Brain microvascular endothelial cell (primary cell): ENCODE data around the gene SLC4A4.

ENCODE experiments used
- DNase-seq: peaks from one replicate; pipeline ENCODE4 v3.0.0-alpha.2; 2020
- H3K27ac ChIP-seq: fragments of 250-450 bp; sonication (Bioruptor Pico); 2 replicates; pipeline ENCODE4 v1.5.1; 2020; ENCODE audit warnings: mild to moderate bottlenecking, moderate library complexity
- H3K27me3 ChIP-seq: fragments of 250-450 bp; sonication (Bioruptor Pico); replicated peaks from 2 replicates; pipeline ENCODE4 v1.5.1; 2020; ENCODE audit warnings: mild to moderate bottlenecking
- H3K36me3 ChIP-seq: fragments of 250-450 bp; sonication (Bioruptor Pico); replicated peaks from 2 replicates; pipeline ENCODE4 v1.5.1; 2020; ENCODE audit warnings: mild to moderate bottlenecking
- H3K4me3 ChIP-seq: 2 replicates; pipeline ENCODE4 v1.5.1; 2011; ENCODE audit warnings: low read depth, mild to moderate bottlenecking, control low read depth, low read length, moderate library complexity
- in situ Hi-C: cut with HindIII; loops from 2 replicates; pipeline ENCODE4 v1.10.0; 2017; ENCODE audit warnings: low sequenced_read_pairs, low pct_ligation_motif_present
- TF ChIP-seq, protein P1 (sequence below): IDR thresholded peaks from 2 replicates; pipeline ENCODE4 v1.5.1; 2011; ENCODE audit warnings: low read depth, mild to moderate bottlenecking, moderate library complexity, low read length, control low read depth, inconsistent platforms; ENCODE audit errors: missing control alignments

The SLC4A4 gene

DNA sequence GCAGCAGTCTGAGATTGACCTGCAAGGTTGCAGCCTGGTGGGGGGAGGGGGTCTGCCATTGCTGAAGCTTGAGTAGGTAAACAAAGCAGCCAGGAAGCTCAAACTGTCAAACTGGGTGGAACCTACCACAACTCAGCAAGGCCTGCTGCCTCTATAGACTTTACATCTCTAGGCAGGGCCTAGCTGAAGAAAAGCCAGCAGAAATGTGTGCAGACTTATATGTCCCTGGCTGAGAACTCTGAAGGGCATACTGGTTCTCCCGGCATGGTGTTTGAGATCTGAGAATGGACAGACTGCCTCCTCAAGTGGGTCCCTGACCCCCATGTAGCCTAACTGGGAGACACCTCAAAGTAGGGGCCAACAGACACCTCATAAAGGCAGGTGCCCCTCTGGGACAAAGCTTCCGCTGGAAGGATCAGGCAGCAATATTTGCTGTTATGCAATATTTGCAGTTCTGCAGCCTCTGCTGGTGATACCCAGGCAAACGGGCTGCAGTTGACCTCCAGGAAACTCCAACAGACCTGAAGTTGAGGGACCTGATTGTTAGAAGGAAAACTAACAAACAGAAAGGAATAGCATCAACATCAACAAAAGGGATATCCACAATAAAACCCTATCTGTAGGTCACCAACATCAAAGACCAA, 277.5 kb downstream of the SLC4A4 start:
- TF ChIP-seq, protein P1, sequence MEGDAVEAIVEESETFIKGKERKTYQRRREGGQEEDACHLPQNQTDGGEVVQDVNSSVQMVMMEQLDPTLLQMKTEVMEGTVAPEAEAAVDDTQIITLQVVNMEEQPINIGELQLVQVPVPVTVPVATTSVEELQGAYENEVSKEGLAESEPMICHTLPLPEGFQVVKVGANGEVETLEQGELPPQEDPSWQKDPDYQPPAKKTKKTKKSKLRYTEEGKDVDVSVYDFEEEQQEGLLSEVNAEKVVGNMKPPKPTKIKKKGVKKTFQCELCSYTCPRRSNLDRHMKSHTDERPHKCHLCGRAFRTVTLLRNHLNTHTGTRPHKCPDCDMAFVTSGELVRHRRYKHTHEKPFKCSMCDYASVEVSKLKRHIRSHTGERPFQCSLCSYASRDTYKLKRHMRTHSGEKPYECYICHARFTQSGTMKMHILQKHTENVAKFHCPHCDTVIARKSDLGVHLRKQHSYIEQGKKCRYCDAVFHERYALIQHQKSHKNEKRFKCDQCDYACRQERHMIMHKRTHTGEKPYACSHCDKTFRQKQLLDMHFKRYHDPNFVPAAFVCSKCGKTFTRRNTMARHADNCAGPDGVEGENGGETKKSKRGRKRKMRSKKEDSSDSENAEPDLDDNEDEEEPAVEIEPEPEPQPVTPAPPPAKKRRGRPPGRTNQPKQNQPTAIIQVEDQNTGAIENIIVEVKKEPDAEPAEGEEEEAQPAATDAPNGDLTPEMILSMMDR: no peak
- Histone ChIP-seq H3K36me3 (no peaks in the 10 kb centered on the region), H3K27me3 (no peaks in the 10 kb centered on the region), H3K27ac (no peak overlapping the region), H3K4me3 (no peak overlapping the region)
- DNase-seq: no peak
- in situ Hi-C loops: no loop called here
